Measurements from ENCODE around the gene CCND3.
A peak's percentile ranks its signal among the peaks of the same experiment; 100 is the strongest.

Gene CCND3

GRCh38 chr6:41895300-41896233 is 46.0 kb downstream of the CCND3 start, which contains the start of gene USP49:
Gene USP49 (minus strand): TSS chr6:41895375. CDS start chr6:41806983, 88,392 bp downstream.
- Histone ChIP-seq H3K9me3 (ENCODE audit: low read length) (no peaks in the 10 kb centered on the region), H3K36me3 (ENCODE audit: insufficient read depth, low read length) (peaks cover 4% of the 10 kb centered on the region), H3K4me1 (ENCODE audit: insufficient read depth, low read length) (peaks cover 32% of the 10 kb centered on the region), H3K27me3 (ENCODE audit: insufficient read depth, low read length) (no peaks in the 10 kb centered on the region), H3K4me3 (ENCODE audit: low read length) (peak within 1 kb of the TSS; percentile 75), H2AFZ (ENCODE audit: low read depth, low read length) (peak within 1 kb of the TSS; percentile 88)

- Histone ChIP-seq H3K9me3 (ENCODE audit: low read length) (no peaks in the 10 kb centered on the region), H3K4me1 (ENCODE audit: insufficient read depth, low read length) (peaks cover 32% of the 10 kb centered on the region), H3K36me3 (ENCODE audit: insufficient read depth, low read length) (no peaks in the 10 kb centered on the region), H3K4me3 (ENCODE audit: low read length) (peak overlapping the region; percentile 75), H2AFZ (ENCODE audit: low read depth, low read length) (no peak overlapping the region), H3K27me3 (ENCODE audit: insufficient read depth, low read length) (no peaks in the 10 kb centered on the region)
Measured at GRCh38 chr6:41894366-41895299, 47.0 kb downstream of the CCND3 start.

GRCh38 chr6:41892921-41893564 is 48.6 kb downstream of the CCND3 start:
- Histone ChIP-seq H3K4me3 (ENCODE audit: low read length) (peak overlapping the region; percentile 75), H3K36me3 (ENCODE audit: insufficient read depth, low read length) (peaks cover 3% of the 10 kb centered on the region), H2AFZ (ENCODE audit: low read depth, low read length) (peak overlapping the region; percentile 14), H3K27me3 (ENCODE audit: insufficient read depth, low read length) (no peaks in the 10 kb centered on the region), H3K9me3 (ENCODE audit: low read length) (no peaks in the 10 kb centered on the region), H3K4me1 (ENCODE audit: insufficient read depth, low read length) (peaks cover 32% of the 10 kb centered on the region)

- no peaks in the 10 kb centered on the region for H3K9me3 ChIP-seq (ENCODE audit: low read length)
- H3K4me3 ChIP-seq (ENCODE audit: low read length): no peak overlapping the region
- H3K36me3 ChIP-seq (ENCODE audit: insufficient read depth, low read length): peaks cover 7% of the 10 kb centered on the region
- peaks cover 28% of the 10 kb centered on the region for H3K4me1 ChIP-seq (ENCODE audit: insufficient read depth, low read length)
- no peak overlapping the region for H2AFZ ChIP-seq (ENCODE audit: low read depth, low read length)
- H3K27me3 ChIP-seq (ENCODE audit: insufficient read depth, low read length): no peaks in the 10 kb centered on the region
Measured at GRCh38 chr6:41887331-41887751, 54.3 kb downstream of the CCND3 start.

GRCh38 chr6:41885930-41886329 is 55.7 kb downstream of the CCND3 start:
- Histone ChIP-seq H3K36me3 (ENCODE audit: insufficient read depth, low read length) (peaks cover 7% of the 10 kb centered on the region), H2AFZ (ENCODE audit: low read depth, low read length) (no peak overlapping the region), H3K4me3 (ENCODE audit: low read length) (no peak overlapping the region), H3K27me3 (ENCODE audit: insufficient read depth, low read length) (no peaks in the 10 kb centered on the region), H3K9me3 (ENCODE audit: low read length) (no peaks in the 10 kb centered on the region), H3K4me1 (ENCODE audit: insufficient read depth, low read length) (peaks cover 14% of the 10 kb centered on the region)

GRCh38 chr6:41884957-41885356 is 56.7 kb downstream of the CCND3 start:
- Histone ChIP-seq H3K27me3 (ENCODE audit: insufficient read depth, low read length) (no peaks in the 10 kb centered on the region), H3K4me1 (ENCODE audit: insufficient read depth, low read length) (peaks cover 11% of the 10 kb centered on the region), H2AFZ (ENCODE audit: low read depth, low read length) (no peak overlapping the region), H3K36me3 (ENCODE audit: insufficient read depth, low read length) (peaks cover 7% of the 10 kb centered on the region), H3K4me3 (ENCODE audit: low read length) (no peak overlapping the region), H3K9me3 (ENCODE audit: low read length) (no peaks in the 10 kb centered on the region)

Measured in neuron (in vitro differentiated cells).